HEK293T (cell line): ENCODE measurements around the gene VWA3B.

Experiments used
- ARNT ChIP-seq: fragments of 450-650 bp; IDR thresholded peaks from 2 replicates; pipeline ENCODE4 v1.6.1; 2017; ENCODE audit warnings: mild to moderate bottlenecking
- BHLHE40 ChIP-seq: fragments of 450-650 bp; IDR thresholded peaks from 2 replicates; pipeline ENCODE4 v1.6.1; 2016; ENCODE audit warnings: mild to moderate bottlenecking, moderate library complexity, borderline replicate concordance
- CTBP1 ChIP-seq: fragments of 450-650 bp; IDR thresholded peaks from 2 replicates; pipeline ENCODE4 v1.6.1; 2016; ENCODE audit warnings: borderline replicate concordance
- ELF4 ChIP-seq: fragments of 450-650 bp; IDR thresholded peaks from 2 replicates; pipeline ENCODE4 v1.6.1; 2017; ENCODE audit warnings: antibody characterized with exemption
- FOXA1 ChIP-seq: fragments of 450-650 bp; IDR thresholded peaks from 2 replicates; pipeline ENCODE4 v1.6.1; 2016; ENCODE audit warnings: mild to moderate bottlenecking
- FOXM1 ChIP-seq: fragments of 450-650 bp; IDR thresholded peaks from 2 replicates; pipeline ENCODE4 v1.6.1; 2017; ENCODE audit warnings: mild to moderate bottlenecking, borderline replicate concordance
- L3MBTL2 ChIP-seq: fragments of 450-650 bp; conservative IDR thresholded peaks from 2 replicates; pipeline ENCODE4 v1.6.1; 2016; ENCODE audit warnings: mild to moderate bottlenecking
- LEF1 ChIP-seq: fragments of 450-650 bp; IDR thresholded peaks from 2 replicates; pipeline ENCODE4 v1.6.1; 2017; ENCODE audit warnings: mild to moderate bottlenecking, borderline replicate concordance
- ZNF384 ChIP-seq: fragments of 450-650 bp; IDR thresholded peaks from 2 replicates; pipeline ENCODE4 v1.6.1; 2016

DNA sequence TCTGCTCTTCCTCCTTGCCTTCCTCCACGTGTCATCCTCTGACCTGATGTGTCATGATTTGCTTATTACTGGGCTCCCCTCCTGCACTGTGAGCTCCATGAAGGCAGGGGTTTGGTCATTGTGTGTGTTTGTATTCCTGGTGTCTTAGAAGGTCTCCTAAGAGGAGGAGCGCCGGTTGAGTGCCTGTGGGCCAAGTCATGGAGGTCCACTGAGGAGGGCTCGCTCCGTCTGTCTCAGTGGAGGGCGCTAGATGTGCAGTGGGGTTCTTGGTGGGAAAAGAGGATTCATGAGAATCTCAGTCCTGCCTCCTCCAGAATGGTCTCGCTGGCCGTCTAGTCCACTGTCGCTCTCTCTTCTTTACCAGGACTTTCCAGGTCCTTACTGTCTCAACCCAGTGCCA lies 100.2 kb downstream of the VWA3B start:
- TF ChIP-seq FOXA1 (no peak), FOXM1 (no peak), BHLHE40 (no peak), ELF4 (no peak), CTBP1 (no peak), L3MBTL2 (no peak), LEF1 (no peak), ARNT (no peak), ZNF384 (no peak)
